ENCODE measurements around the gene NHERF1. TPM values are rescaled to one million over a fixed set of nuclear protein-coding genes. Genes with fewer than 3 reads are reported as not detected.
A peak's percentile ranks its signal among the peaks of the same experiment; 100 is the strongest.

Gene NHERF1
- total RNA-seq, 1 donor from 2014 or later: 5.2 TPM

DNA sequence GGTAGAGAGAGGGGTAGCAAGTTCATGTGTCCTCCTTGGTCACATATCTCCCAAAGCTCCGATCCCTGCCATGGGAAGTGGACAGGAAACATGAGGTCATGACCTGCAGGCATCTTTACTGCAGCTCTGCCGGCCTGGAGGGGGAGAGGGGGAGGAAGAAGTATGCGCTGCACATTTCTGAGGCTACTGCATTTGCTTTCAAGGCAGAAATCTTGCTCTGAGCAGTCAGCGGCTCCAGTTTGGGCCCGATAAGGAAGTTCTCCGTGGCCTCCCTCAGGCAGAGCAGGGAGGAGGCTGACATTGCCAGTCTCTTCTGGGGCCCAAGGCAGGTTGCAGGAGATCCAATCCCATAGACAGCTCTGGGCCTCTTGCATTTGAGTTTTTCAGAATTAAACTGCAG, 1.5 kb upstream of the NHERF1 start:
- Histone ChIP-seq H3K9ac (ENCODE audit: low read depth in 1 of 3, low read length in 3 of 3) (no peak overlapping the region), H3K4me1 (ENCODE audit: control insufficient read depth in 3 of 3, insufficient read depth in 3 of 3, low read length in 3 of 3) (peaks cover 23 to 52% (median 41%) of the 10 kb centered on the region in 3 donors), H3K36me3 (ENCODE audit: control insufficient read depth in 3 of 3, insufficient read depth in 3 of 3, low read length in 3 of 3) (no peaks in the 10 kb centered on the region), H3K9me3 (ENCODE audit: control insufficient read depth in 3 of 3, low read length in 3 of 3) (no peaks in the 10 kb centered on the region), H3K4me3 (ENCODE audit: low read length in 3 of 3) (no peak overlapping the region), H3K27ac (ENCODE audit: low read depth, low read length) (peak overlapping the region; percentile 36), H3K27me3 (ENCODE audit: control insufficient read depth in 3 of 3, insufficient read depth in 3 of 3, low read length in 3 of 3) (peaks cover 0 to 20% (median 18%) of the 10 kb centered on the region in 3 donors)

DNA sequence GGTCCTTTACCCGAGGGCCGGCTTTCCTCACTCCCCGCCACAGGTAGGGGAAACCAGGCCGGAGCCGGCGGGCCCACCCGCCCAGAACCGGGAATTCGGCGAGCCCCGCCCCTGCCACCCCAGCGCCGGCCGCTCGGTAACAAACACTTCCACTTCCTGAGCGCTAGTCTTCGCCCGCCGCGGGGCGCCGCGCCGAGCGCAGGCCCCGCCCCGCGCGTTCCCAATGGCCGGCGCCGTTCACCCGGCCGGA, 224 bp upstream of the NHERF1 start:
- H3K27me3 ChIP-seq (ENCODE audit: control insufficient read depth in 3 of 3, insufficient read depth in 3 of 3, low read length in 3 of 3): peaks cover 0 to 19% (median 11%) of the 10 kb centered on the region in 3 donors
- H3K4me1 ChIP-seq (ENCODE audit: control insufficient read depth in 3 of 3, insufficient read depth in 3 of 3, low read length in 3 of 3): peaks cover 20 to 47% (median 39%) of the 10 kb centered on the region in 3 donors
- H3K27ac ChIP-seq (ENCODE audit: low read depth, low read length): peak overlapping the region; percentile 25
- H3K9ac ChIP-seq (ENCODE audit: low read depth in 1 of 3, low read length in 3 of 3): peak overlapping the region; percentile 4 to 64 (median 34)
- no peaks in the 10 kb centered on the region for H3K36me3 ChIP-seq (ENCODE audit: control insufficient read depth in 3 of 3, insufficient read depth in 3 of 3, low read length in 3 of 3)
- H3K9me3 ChIP-seq (ENCODE audit: control insufficient read depth in 3 of 3, low read length in 3 of 3): no peaks in the 10 kb centered on the region
- peak overlapping the region; percentile 58 to 66 (median 66) for H3K4me3 ChIP-seq (ENCODE audit: low read length in 3 of 3)

DNA sequence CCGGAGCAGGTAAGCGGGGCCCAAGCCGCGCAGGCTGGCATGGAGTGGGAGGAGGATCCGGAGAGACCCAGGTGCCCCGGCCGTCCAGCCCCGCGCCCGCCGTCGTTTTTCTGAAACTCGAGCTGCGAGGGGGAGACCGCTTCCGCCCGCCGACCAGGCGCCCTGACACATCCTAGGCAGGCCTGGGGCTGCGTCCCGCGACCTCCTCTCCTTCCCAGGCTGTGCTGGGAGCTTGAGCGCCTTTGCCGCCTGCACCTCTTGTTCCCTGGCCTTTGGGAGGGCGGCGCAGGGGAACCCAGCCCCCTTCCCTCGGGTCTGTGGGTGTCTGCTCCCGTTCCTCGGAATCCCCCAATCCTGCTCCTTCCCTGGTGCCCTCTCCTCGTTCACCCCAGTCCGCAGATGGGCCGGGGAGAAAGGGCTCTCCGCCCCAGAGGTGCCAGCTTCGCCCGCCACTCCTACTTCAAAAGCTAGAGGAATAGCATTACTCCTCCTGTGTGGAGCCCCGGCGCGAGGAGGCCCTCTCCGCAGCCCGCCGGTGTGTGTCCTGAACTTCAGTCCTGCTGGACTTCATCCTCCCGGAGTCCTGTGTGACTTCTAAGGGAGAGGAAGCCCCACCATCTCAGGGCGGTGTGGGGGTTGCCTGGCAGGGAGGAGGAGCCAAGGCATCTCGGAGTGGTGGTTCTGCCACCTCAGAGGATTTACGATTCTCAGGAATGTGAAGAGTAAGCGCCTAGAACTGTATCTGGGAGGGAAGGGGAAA, 1.0 kb downstream of the NHERF1 start:
- Histone ChIP-seq H3K4me3 (ENCODE audit: low read length in 3 of 3) (peak overlapping the region; percentile 66 to 83 (median 83)), H3K36me3 (ENCODE audit: control insufficient read depth in 3 of 3, insufficient read depth in 3 of 3, low read length in 3 of 3) (no peaks in the 10 kb centered on the region), H3K9ac (ENCODE audit: low read depth in 1 of 3, low read length in 3 of 3) (peak overlapping the region; percentile 62 to 81 (median 65)), H3K27me3 (ENCODE audit: control insufficient read depth in 3 of 3, insufficient read depth in 3 of 3, low read length in 3 of 3) (peaks cover 0 to 19% (median 10%) of the 10 kb centered on the region in 3 donors), H3K27ac (ENCODE audit: low read depth, low read length) (peak overlapping the region; percentile 36), H3K4me1 (ENCODE audit: control insufficient read depth in 3 of 3, insufficient read depth in 3 of 3, low read length in 3 of 3) (peaks cover 20 to 47% (median 35%) of the 10 kb centered on the region in 3 donors), H3K9me3 (ENCODE audit: control insufficient read depth in 3 of 3, low read length in 3 of 3) (no peaks in the 10 kb centered on the region)

DNA sequence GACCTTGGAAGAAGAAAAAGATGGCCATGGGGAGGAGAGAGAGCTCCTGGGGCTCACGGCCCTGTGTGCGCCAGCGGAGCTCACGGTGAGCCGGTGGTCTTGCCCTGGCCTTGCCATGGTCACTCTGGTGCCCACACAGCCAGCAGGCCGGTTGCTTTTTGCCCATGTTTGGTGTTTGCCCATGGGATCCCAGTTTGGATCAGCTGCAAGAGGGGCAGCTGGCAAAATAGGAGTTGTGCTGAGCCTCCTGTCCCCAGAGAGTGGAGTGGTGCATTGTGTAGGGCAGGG, 1.6 kb downstream of the NHERF1 start:
- peak overlapping the region in 2 of 3 donors; percentile 45 to 62 for H3K9ac ChIP-seq (ENCODE audit: low read depth in 1 of 3, low read length in 3 of 3)
- H3K27ac ChIP-seq (ENCODE audit: low read depth, low read length): no peak overlapping the region
- H3K4me1 ChIP-seq (ENCODE audit: control insufficient read depth in 3 of 3, insufficient read depth in 3 of 3, low read length in 3 of 3): peaks cover 16 to 42% (median 30%) of the 10 kb centered on the region in 3 donors
- H3K27me3 ChIP-seq (ENCODE audit: control insufficient read depth in 3 of 3, insufficient read depth in 3 of 3, low read length in 3 of 3): peaks cover 0 to 19% (median 10%) of the 10 kb centered on the region in 3 donors
- H3K36me3 ChIP-seq (ENCODE audit: control insufficient read depth in 3 of 3, insufficient read depth in 3 of 3, low read length in 3 of 3): no peaks in the 10 kb centered on the region
- no peaks in the 10 kb centered on the region for H3K9me3 ChIP-seq (ENCODE audit: control insufficient read depth in 3 of 3, low read length in 3 of 3)
- H3K4me3 ChIP-seq (ENCODE audit: low read length in 3 of 3): peak overlapping the region; percentile 66 to 83 (median 83)

DNA sequence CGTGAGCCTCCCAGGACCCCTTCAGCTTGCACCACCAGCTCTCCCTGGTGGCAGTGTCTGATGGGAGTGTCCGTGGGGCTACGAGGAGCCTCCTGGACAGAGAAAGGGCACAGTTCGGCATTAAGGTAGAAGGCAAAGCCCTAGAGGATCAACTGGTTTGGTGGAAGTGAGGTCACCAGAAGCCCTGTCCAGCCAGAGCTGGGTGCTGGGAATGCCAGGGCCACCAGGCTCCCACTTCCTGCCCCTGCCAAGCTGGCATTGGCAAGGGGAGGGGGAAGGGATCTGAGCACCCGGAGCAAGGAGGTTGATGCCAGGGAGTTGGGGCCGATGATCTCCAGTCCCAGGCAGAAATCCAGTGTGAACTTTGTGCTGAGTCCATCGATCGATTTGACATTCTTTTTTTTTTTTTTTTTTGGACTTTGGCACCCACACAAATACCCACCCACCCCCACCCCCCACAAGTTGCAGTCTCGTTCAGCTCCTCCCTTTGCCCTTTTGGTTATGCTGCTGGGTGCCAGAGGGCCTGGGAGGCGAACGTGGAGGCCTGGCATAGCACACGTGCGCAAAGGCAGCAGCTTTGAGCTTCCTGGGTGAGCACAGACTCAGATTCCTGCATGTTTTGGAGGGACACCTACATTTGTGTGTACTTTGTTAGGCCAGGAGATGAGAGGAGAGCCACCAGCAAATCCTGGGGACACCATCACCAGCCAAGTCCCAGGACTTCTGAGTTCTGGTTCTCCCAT, 2.1 kb downstream of the NHERF1 start:
- peaks cover 0 to 19% (median 10%) of the 10 kb centered on the region in 3 donors for H3K27me3 ChIP-seq (ENCODE audit: control insufficient read depth in 3 of 3, insufficient read depth in 3 of 3, low read length in 3 of 3)

DNA sequence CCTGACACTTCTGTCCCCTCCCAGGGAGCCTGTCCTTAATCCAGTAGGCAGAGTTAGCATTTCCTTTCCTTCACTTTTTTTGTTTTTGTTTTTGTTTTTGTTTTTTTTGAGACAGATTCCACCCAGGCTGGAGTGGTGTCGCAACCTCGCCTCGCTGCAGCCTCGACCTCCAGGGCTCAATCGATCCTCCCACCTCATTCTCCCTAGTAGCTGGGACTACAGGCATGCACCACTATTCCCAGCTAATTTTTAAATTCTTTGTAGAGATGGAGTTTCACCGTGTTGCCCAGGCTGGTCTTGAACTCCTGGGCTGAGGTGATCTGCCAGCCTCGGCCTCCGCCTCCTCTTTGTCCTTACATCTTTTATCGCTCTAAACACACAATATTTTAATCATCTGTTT, 4.0 kb downstream of the NHERF1 start:
- peaks cover 20 to 39% (median 24%) of the 10 kb centered on the region in 3 donors for H3K4me1 ChIP-seq (ENCODE audit: control insufficient read depth in 3 of 3, insufficient read depth in 3 of 3, low read length in 3 of 3)
- H3K27me3 ChIP-seq (ENCODE audit: control insufficient read depth in 3 of 3, insufficient read depth in 3 of 3, low read length in 3 of 3): peaks cover 0 to 16% (median 5%) of the 10 kb centered on the region in 3 donors
- H3K9ac ChIP-seq (ENCODE audit: low read depth in 1 of 3, low read length in 3 of 3): no peak overlapping the region
- H3K36me3 ChIP-seq (ENCODE audit: control insufficient read depth in 3 of 3, insufficient read depth in 3 of 3, low read length in 3 of 3): no peaks in the 10 kb centered on the region
- no peak overlapping the region for H3K27ac ChIP-seq (ENCODE audit: low read depth, low read length)
- H3K9me3 ChIP-seq (ENCODE audit: control insufficient read depth in 3 of 3, low read length in 3 of 3): no peaks in the 10 kb centered on the region
- H3K4me3 ChIP-seq (ENCODE audit: low read length in 3 of 3): no peak overlapping the region

More for the DNA sequence above, 2.1 kb downstream of the NHERF1 start:
- peak overlapping the region; percentile 66 to 83 (median 83) for H3K4me3 ChIP-seq (ENCODE audit: low read length in 3 of 3)
- peak overlapping the region in 2 of 3 donors; percentile 4 to 45 for H3K9ac ChIP-seq (ENCODE audit: low read depth in 1 of 3, low read length in 3 of 3)
- H3K9me3 ChIP-seq (ENCODE audit: control insufficient read depth in 3 of 3, low read length in 3 of 3): no peaks in the 10 kb centered on the region
- no peaks in the 10 kb centered on the region for H3K36me3 ChIP-seq (ENCODE audit: control insufficient read depth in 3 of 3, insufficient read depth in 3 of 3, low read length in 3 of 3)
- peaks cover 15 to 42% (median 28%) of the 10 kb centered on the region in 3 donors for H3K4me1 ChIP-seq (ENCODE audit: control insufficient read depth in 3 of 3, insufficient read depth in 3 of 3, low read length in 3 of 3)
- H3K27ac ChIP-seq (ENCODE audit: low read depth, low read length): no peak overlapping the region

DNA sequence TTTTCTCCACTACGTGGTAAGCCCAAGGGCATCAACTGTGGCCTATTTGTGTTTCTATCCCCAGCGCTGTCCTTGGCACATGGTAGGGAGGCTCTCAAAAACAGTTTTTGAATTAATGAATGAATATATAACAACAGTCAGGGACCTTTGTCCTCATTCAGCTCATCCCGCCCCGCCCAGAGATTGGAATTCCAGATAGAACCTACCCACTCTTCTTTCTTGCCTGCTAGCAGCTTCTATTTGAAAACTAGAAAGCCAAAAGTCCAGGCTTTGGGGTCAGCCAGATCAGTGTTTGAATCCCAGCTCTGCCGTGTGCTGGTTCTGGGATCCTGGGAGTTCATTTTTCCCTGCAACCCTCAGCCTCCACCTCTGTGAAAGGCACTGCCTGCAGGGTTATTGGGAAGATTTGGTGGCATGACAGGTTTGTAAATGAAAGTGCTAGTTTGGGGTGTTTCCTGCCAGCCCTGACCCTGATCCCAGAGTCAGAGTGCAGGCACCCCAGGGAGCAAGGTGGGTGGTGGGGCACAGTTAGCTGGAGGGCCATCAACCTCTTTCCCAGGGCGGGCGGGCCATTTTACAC, 4.5 kb downstream of the NHERF1 start:
- Histone ChIP-seq H3K9me3 (ENCODE audit: control insufficient read depth in 3 of 3, low read length in 3 of 3) (no peaks in the 10 kb centered on the region), H3K27me3 (ENCODE audit: control insufficient read depth in 3 of 3, insufficient read depth in 3 of 3, low read length in 3 of 3) (peaks cover 0 to 16% (median 5%) of the 10 kb centered on the region in 3 donors), H3K4me3 (ENCODE audit: low read length in 3 of 3) (no peak overlapping the region), H3K27ac (ENCODE audit: low read depth, low read length) (no peak overlapping the region), H3K4me1 (ENCODE audit: control insufficient read depth in 3 of 3, insufficient read depth in 3 of 3, low read length in 3 of 3) (peaks cover 24 to 42% (median 25%) of the 10 kb centered on the region in 3 donors), H3K36me3 (ENCODE audit: control insufficient read depth in 3 of 3, insufficient read depth in 3 of 3, low read length in 3 of 3) (no peaks in the 10 kb centered on the region), H3K9ac (ENCODE audit: low read depth in 1 of 3, low read length in 3 of 3) (no peak overlapping the region)

DNA sequence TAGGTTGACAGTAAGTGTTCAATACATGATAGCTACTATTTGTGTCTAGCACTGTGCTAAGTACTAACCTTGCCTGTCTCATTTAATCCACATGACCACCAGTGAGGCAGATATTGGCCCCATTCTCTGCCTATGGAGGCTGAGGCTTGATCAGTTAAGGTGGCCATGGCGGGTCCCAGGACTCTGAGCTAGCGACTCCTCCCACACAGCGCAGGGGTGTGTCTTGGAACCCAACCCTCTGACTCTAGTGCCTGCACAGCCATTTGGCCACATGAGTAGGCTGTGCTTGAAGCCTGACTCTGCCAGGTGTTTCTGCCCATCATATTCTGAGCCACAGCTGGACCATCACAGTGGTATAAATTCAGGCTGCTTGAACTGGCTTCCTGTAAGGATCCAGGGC, 6.4 kb downstream of the NHERF1 start:
- Histone ChIP-seq H3K36me3 (ENCODE audit: control insufficient read depth in 3 of 3, insufficient read depth in 3 of 3, low read length in 3 of 3) (no peaks in the 10 kb centered on the region), H3K27ac (ENCODE audit: low read depth, low read length) (no peak overlapping the region), H3K4me3 (ENCODE audit: low read length in 3 of 3) (no peak overlapping the region), H3K9me3 (ENCODE audit: control insufficient read depth in 3 of 3, low read length in 3 of 3) (no peaks in the 10 kb centered on the region), H3K4me1 (ENCODE audit: control insufficient read depth in 3 of 3, insufficient read depth in 3 of 3, low read length in 3 of 3) (peaks cover 32 to 46% (median 35%) of the 10 kb centered on the region in 3 donors), H3K27me3 (ENCODE audit: control insufficient read depth in 3 of 3, insufficient read depth in 3 of 3, low read length in 3 of 3) (peaks cover 0 to 5% (median 5%) of the 10 kb centered on the region in 3 donors), H3K9ac (ENCODE audit: low read depth in 1 of 3, low read length in 3 of 3) (no peak overlapping the region)

DNA sequence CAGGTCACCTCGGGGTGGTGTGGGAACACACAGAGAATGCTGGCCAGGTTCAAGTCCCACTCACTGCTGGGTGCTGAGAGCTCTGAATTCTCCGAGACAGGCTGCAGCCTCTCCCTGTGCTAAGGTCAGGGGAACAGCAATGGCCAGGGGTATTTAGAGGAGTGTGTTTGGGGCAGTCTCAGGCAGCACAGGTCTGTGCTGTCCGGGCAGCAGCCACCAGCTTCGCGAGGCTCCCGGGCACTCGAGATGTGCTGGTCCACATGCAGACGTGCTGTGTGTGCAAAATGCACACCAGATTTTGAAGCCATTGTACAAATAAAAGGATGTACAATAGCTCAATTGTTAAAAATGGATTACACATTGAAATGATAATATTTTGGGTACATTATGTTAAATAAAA, 7.1 kb downstream of the NHERF1 start:
- H3K27me3 ChIP-seq (ENCODE audit: control insufficient read depth in 3 of 3, insufficient read depth in 3 of 3, low read length in 3 of 3): peaks cover 0 to 2% (median 0%) of the 10 kb centered on the region in 3 donors
- H3K36me3 ChIP-seq (ENCODE audit: control insufficient read depth in 3 of 3, insufficient read depth in 3 of 3, low read length in 3 of 3): no peaks in the 10 kb centered on the region
- H3K27ac ChIP-seq (ENCODE audit: low read depth, low read length): no peak overlapping the region
- no peak overlapping the region for H3K4me3 ChIP-seq (ENCODE audit: low read length in 3 of 3)
- H3K9me3 ChIP-seq (ENCODE audit: control insufficient read depth in 3 of 3, low read length in 3 of 3): no peaks in the 10 kb centered on the region
- H3K9ac ChIP-seq (ENCODE audit: low read depth in 1 of 3, low read length in 3 of 3): no peak overlapping the region
- peaks cover 28 to 41% (median 34%) of the 10 kb centered on the region in 3 donors for H3K4me1 ChIP-seq (ENCODE audit: control insufficient read depth in 3 of 3, insufficient read depth in 3 of 3, low read length in 3 of 3)

DNA sequence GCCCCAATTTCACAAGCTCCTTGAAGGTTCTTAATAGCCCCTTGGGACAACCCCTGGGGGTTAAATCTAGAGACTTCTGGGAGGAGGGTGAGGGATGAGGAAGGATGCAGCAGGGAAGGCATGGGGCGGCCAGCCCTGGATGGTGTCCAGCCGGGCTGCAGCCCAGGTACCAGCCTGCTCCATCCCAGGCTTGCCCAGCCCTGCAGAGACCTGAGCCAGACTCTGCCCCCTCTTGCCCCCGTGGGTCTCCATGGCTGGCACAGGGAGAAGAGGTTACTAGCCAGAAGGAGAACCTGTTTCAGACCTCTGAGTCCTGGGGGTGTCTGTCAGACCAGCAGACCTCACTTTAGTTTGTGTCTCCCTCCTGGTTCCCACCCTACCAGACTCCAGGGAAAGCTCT, 8.5 kb downstream of the NHERF1 start:
- Histone ChIP-seq H3K27ac (ENCODE audit: low read depth, low read length) (no peak overlapping the region), H3K9ac (ENCODE audit: low read depth in 1 of 3, low read length in 3 of 3) (no peak overlapping the region)

More for the DNA sequence above, 8.5 kb downstream of the NHERF1 start:
- no peak overlapping the region for H3K4me3 ChIP-seq (ENCODE audit: low read length in 3 of 3)
- no peaks in the 10 kb centered on the region for H3K9me3 ChIP-seq (ENCODE audit: control insufficient read depth in 3 of 3, low read length in 3 of 3)
- H3K27me3 ChIP-seq (ENCODE audit: control insufficient read depth in 3 of 3, insufficient read depth in 3 of 3, low read length in 3 of 3): no peaks in the 10 kb centered on the region
- H3K4me1 ChIP-seq (ENCODE audit: control insufficient read depth in 3 of 3, insufficient read depth in 3 of 3, low read length in 3 of 3): peaks cover 33 to 35% (median 34%) of the 10 kb centered on the region in 3 donors
- no peaks in the 10 kb centered on the region for H3K36me3 ChIP-seq (ENCODE audit: control insufficient read depth in 3 of 3, insufficient read depth in 3 of 3, low read length in 3 of 3)
